OCI-LY1 (cell line): ENCODE results near the gene ABCA4.

Experiments used
- H2AFZ ChIP-seq: fragments of 200-600 bp; sonication (generic), shearing (Covaris generic); 2 replicates; pipeline ENCODE4 v1.6.0; 2014; ENCODE audit warnings: antibody characterized with exemption, mild to moderate bottlenecking, low read length
- H3F3A ChIP-seq: fragments of 200-600 bp; sonication (generic), shearing (Covaris generic); 2 replicates; pipeline ENCODE4 v1.6.0; 2014; ENCODE audit warnings: mild to moderate bottlenecking, antibody characterized with exemption, low read length, moderate library complexity; ENCODE audit not compliant: insufficient read depth
- H3K27ac ChIP-seq: fragments of 200-600 bp; sonication (generic); 2 replicates; pipeline ENCODE4 v1.5.1; 2014; ENCODE audit warnings: low read length, mixed run types, mild to moderate bottlenecking, low read depth; ENCODE audit not compliant: poor library complexity, severe bottlenecking
- H3K27me3 ChIP-seq: fragments of 200-600 bp; sonication (generic); 2 replicates; pipeline ENCODE4 v1.6.0; 2014; ENCODE audit warnings: antibody characterized with exemption, mild to moderate bottlenecking, low read length, moderate library complexity; ENCODE audit not compliant: insufficient read depth
- H3K36me3 ChIP-seq: fragments of 200-600 bp; sonication (generic); 2 replicates; pipeline ENCODE4 v1.6.1; 2014; ENCODE audit warnings: mild to moderate bottlenecking, antibody characterized with exemption, low read length, moderate library complexity, mixed read lengths; ENCODE audit not compliant: insufficient read depth
- H3K4me1 ChIP-seq: fragments of 200-600 bp; sonication (generic); 2 replicates; pipeline ENCODE4 v1.5.1; 2014; ENCODE audit warnings: mild to moderate bottlenecking, low read length, moderate library complexity; ENCODE audit not compliant: insufficient read depth, severe bottlenecking
- H3K4me2 ChIP-seq: fragments of 200-600 bp; sonication (generic), shearing (Covaris generic); 2 replicates; pipeline ENCODE4 v1.6.1; 2014; ENCODE audit warnings: low read length
- H3K4me3 ChIP-seq: fragments of 200-600 bp; sonication (generic); 2 replicates; pipeline ENCODE4 v1.5.1; 2014; ENCODE audit warnings: low read length, low read depth, mild to moderate bottlenecking, mixed read lengths; ENCODE audit not compliant: poor library complexity, severe bottlenecking
- H3K79me2 ChIP-seq: fragments of 200-600 bp; shearing (Covaris generic); 2 replicates; pipeline ENCODE4 v1.6.1; 2016; ENCODE audit warnings: mixed run types, low read length, mixed read lengths; ENCODE audit not compliant: insufficient read depth
- H3K9ac ChIP-seq: fragments of 200-600 bp; sonication (generic), shearing (Covaris generic); 2 replicates; pipeline ENCODE4 v1.6.1; 2014; ENCODE audit warnings: mild to moderate bottlenecking, low read length, mixed read lengths
- H3K9me2 ChIP-seq: fragments of 200-600 bp; sonication (generic), shearing (Covaris generic); 2 replicates; pipeline ENCODE4 v1.6.1; 2014; ENCODE audit warnings: low read depth, mild to moderate bottlenecking, low read length, mixed read lengths
- H3K9me3 ChIP-seq: fragments of 200-600 bp; shearing (Covaris generic); 2 replicates; pipeline ENCODE4 v1.6.1; 2014; ENCODE audit warnings: low read length, mixed read lengths
- H4K20me1 ChIP-seq: fragments of 200-600 bp; sonication (generic), shearing (Covaris generic); 2 replicates; pipeline ENCODE4 v1.6.0; 2016; ENCODE audit warnings: mild to moderate bottlenecking, low read length; ENCODE audit not compliant: insufficient read depth
- CTCF ChIP-seq: fragments of 200-600 bp; sonication (generic), shearing (Covaris generic); IDR thresholded peaks from 2 replicates; pipeline ENCODE4 v1.5.1; 2017; ENCODE audit warnings: mild to moderate bottlenecking, antibody characterized with exemption, low read length, moderate library complexity, mixed read lengths
- EZH2 ChIP-seq: fragments of 200-600 bp; sonication (generic), shearing (Covaris generic); IDR thresholded peaks from 2 replicates; pipeline ENCODE4 v1.8.0; 2017; ENCODE audit warnings: borderline replicate concordance, mixed run types, mild to moderate bottlenecking, antibody characterized with exemption, low read length, moderate library complexity, mixed read lengths

ABCA4 gene

GRCh38 chr1:94050675-94051074 lies 70.3 kb downstream of the ABCA4 start:
- TF ChIP-seq EZH2 (no peak), CTCF (no peak)
- no peaks in the 10 kb centered on the region for H3K27me3 ChIP-seq
- no peaks in the 10 kb centered on the region for H3K9me3 ChIP-seq
- no peak overlapping the region for H3K27ac ChIP-seq
- no peaks in the 10 kb centered on the region for H3K9me2 ChIP-seq
- H3K4me3 ChIP-seq, result no peak overlapping the region
- H2AFZ ChIP-seq, result no peak overlapping the region
- H3K9ac ChIP-seq, result no peak overlapping the region
- H3K4me2 ChIP-seq, result no peak overlapping the region
- H3K36me3 ChIP-seq, result no peaks in the 10 kb centered on the region
- H3K79me2 ChIP-seq, result no peaks in the 10 kb centered on the region
- no peaks in the 10 kb centered on the region for H3F3A ChIP-seq
- H4K20me1 ChIP-seq, result no peaks in the 10 kb centered on the region
- no peaks in the 10 kb centered on the region for H3K4me1 ChIP-seq

GRCh38 chr1:94050254-94050653 lies 70.7 kb downstream of the ABCA4 start:
- H3F3A ChIP-seq, result no peaks in the 10 kb centered on the region
- H3K27ac ChIP-seq, result no peak overlapping the region
- no peaks in the 10 kb centered on the region for H3K27me3 ChIP-seq
- no peaks in the 10 kb centered on the region for H3K79me2 ChIP-seq
- no peaks in the 10 kb centered on the region for H3K36me3 ChIP-seq
- H3K9ac ChIP-seq, result no peak overlapping the region
- no peaks in the 10 kb centered on the region for H3K9me3 ChIP-seq
- H2AFZ ChIP-seq, result no peak overlapping the region
- TF ChIP-seq CTCF, result no peak
- no peaks in the 10 kb centered on the region for H3K4me1 ChIP-seq
- no peaks in the 10 kb centered on the region for H3K9me2 ChIP-seq
- no peak overlapping the region for H3K4me3 ChIP-seq
- H4K20me1 ChIP-seq, result no peaks in the 10 kb centered on the region
- no peak overlapping the region for H3K4me2 ChIP-seq

GRCh38 chr1:94049791-94050190 lies 71.2 kb downstream of the ABCA4 start:
- Histone ChIP-seq H3K27me3 (no peaks in the 10 kb centered on the region), H3F3A (no peaks in the 10 kb centered on the region), H3K4me1 (no peaks in the 10 kb centered on the region), H3K4me2 (no peak overlapping the region), H3K9ac (no peak overlapping the region), H3K27ac (no peak overlapping the region), H3K9me3 (no peaks in the 10 kb centered on the region), H2AFZ (no peak overlapping the region), H3K4me3 (no peak overlapping the region), H3K79me2 (no peaks in the 10 kb centered on the region), H3K9me2 (no peaks in the 10 kb centered on the region), H4K20me1 (no peaks in the 10 kb centered on the region), H3K36me3 (no peaks in the 10 kb centered on the region)
- TF ChIP-seq EZH2 (no peak), CTCF (no peak)
